Measurements from ENCODE around the gene CHMP1B. TPM values are rescaled to one million over a fixed set of nuclear protein-coding genes. Genes with fewer than 3 reads are reported as not detected.

The CHMP1B gene
- polyA plus RNA-seq, 1 donor from 2014 or later = 106 TPM

DNA sequence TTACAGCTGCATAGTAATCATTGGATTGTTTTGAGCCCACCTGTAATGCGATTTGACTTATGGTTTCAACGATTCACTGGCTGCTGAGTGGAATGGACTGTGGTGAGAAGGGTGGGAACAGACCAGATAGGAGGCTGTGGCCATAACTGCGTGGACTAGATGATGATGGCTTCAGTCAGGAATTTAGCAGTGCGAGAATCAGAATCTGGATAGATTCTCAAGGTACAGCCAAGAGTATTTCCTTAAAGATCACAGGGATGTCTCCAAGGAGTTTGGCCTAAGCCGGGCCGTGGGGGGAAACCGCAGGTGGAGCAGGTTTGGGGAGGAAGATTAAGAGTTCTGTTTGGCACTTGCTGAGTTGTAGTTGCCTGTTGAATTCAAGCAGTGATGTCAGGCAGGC is 44.0 kb upstream of the CHMP1B start:
- Histone ChIP-seq H4K20me1 (ENCODE audit: insufficient read depth) (no peaks in the 10 kb centered on the region), H3K4me3 (ENCODE audit: low read length) (no peak overlapping the region), H3K9me3 (ENCODE audit: low read length) (no peaks in the 10 kb centered on the region), H3K9me2 (ENCODE audit: insufficient read depth, low read length) (no peaks in the 10 kb centered on the region), H3K4me2 (ENCODE audit: low read length) (no peak overlapping the region), H3F3A (ENCODE audit: insufficient read depth, low read length, poor library complexity, severe bottlenecking) (no peaks in the 10 kb centered on the region), H3K36me3 (ENCODE audit: insufficient read depth, low read length) (no peaks in the 10 kb centered on the region), H3K27me3 (ENCODE audit: insufficient read depth, low read depth, low read length) (no peaks in the 10 kb centered on the region), H3K9ac (ENCODE audit: low read length) (no peak overlapping the region), H3K79me2 (replicated peaks; ENCODE audit: insufficient read depth, low read length) (no peaks in the 10 kb centered on the region), H2AFZ (ENCODE audit: low read depth, low read length) (no peak overlapping the region), H3K27ac (ENCODE audit: low read length) (no peak overlapping the region)
- no peak for TF ChIP-seq EP300 (conservative IDR thresholded peaks at IDR 0.05; ENCODE audit: poor library complexity, severe bottlenecking)
- TF ChIP-seq MXI1 (conservative IDR thresholded peaks at IDR 0.05; ENCODE audit: poor library complexity, severe bottlenecking) = no peak
- TF ChIP-seq TAF1 (IDR thresholded peaks at IDR 0.05; ENCODE audit: low read depth) = no peak
- TF ChIP-seq POLR2AphosphoS5 (IDR thresholded peaks at IDR 0.05) = no peak
- TF ChIP-seq EZH2 (IDR thresholded peaks at IDR 0.05; ENCODE audit: borderline replicate concordance, insufficient read depth, low read length, poor library complexity, severe bottlenecking) = no peak
- TF ChIP-seq SMC3 (conservative IDR thresholded peaks at IDR 0.05; ENCODE audit: poor library complexity) = no peak
- TF ChIP-seq RAD21 (conservative IDR thresholded peaks at IDR 0.05) = no peak
- TF ChIP-seq, protein P1, sequence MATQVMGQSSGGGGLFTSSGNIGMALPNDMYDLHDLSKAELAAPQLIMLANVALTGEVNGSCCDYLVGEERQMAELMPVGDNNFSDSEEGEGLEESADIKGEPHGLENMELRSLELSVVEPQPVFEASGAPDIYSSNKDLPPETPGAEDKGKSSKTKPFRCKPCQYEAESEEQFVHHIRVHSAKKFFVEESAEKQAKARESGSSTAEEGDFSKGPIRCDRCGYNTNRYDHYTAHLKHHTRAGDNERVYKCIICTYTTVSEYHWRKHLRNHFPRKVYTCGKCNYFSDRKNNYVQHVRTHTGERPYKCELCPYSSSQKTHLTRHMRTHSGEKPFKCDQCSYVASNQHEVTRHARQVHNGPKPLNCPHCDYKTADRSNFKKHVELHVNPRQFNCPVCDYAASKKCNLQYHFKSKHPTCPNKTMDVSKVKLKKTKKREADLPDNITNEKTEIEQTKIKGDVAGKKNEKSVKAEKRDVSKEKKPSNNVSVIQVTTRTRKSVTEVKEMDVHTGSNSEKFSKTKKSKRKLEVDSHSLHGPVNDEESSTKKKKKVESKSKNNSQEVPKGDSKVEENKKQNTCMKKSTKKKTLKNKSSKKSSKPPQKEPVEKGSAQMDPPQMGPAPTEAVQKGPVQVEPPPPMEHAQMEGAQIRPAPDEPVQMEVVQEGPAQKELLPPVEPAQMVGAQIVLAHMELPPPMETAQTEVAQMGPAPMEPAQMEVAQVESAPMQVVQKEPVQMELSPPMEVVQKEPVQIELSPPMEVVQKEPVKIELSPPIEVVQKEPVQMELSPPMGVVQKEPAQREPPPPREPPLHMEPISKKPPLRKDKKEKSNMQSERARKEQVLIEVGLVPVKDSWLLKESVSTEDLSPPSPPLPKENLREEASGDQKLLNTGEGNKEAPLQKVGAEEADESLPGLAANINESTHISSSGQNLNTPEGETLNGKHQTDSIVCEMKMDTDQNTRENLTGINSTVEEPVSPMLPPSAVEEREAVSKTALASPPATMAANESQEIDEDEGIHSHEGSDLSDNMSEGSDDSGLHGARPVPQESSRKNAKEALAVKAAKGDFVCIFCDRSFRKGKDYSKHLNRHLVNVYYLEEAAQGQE (IDR thresholded peaks at IDR 0.05; ENCODE audit: borderline replicate concordance) = no peak
- TF ChIP-seq, protein P2, sequence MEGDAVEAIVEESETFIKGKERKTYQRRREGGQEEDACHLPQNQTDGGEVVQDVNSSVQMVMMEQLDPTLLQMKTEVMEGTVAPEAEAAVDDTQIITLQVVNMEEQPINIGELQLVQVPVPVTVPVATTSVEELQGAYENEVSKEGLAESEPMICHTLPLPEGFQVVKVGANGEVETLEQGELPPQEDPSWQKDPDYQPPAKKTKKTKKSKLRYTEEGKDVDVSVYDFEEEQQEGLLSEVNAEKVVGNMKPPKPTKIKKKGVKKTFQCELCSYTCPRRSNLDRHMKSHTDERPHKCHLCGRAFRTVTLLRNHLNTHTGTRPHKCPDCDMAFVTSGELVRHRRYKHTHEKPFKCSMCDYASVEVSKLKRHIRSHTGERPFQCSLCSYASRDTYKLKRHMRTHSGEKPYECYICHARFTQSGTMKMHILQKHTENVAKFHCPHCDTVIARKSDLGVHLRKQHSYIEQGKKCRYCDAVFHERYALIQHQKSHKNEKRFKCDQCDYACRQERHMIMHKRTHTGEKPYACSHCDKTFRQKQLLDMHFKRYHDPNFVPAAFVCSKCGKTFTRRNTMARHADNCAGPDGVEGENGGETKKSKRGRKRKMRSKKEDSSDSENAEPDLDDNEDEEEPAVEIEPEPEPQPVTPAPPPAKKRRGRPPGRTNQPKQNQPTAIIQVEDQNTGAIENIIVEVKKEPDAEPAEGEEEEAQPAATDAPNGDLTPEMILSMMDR (IDR thresholded peaks at IDR 0.05; ENCODE audit: poor library complexity, severe bottlenecking) = no peak

DNA sequence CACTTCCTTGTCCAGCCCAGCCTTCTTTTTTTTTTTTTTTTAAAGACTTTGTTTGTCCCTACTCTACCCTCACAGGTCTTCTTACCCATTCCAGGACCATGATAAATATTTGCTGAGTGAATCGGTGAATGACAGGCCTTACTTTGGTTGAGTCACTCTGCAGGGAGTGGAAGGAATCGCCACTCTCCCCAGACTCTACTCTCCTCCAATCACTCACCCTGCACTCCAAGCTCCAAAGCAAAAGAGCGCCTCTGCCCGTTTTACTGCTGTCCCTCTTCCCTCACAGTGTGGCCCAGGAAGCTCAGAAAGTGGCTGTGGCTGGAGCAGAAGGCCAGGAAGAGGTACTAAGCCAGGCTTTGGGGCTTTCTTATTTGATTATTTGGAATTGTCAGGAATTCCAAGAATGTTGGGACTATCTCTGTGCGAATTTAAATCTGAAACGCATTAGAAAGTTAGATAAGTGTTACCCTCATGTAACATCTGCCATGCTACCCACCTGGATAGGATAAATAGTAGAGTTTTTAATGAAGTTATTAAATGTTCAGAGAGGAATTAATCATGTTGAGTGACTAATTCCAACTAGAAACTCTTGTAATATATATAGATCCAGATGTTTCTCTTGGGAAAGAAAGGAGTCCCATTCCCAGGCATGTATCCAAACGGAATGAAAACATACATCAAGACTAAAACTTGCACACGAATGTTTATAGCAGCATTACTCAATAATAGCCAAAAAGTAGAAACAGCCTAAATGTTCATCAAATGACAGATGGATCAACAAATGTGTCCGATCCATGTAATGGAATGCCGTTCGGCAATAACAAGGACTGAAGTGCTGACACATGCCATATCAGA is 43.0 kb upstream of the CHMP1B start:
- Histone ChIP-seq H3K79me2 (replicated peaks; ENCODE audit: insufficient read depth, low read length) (no peaks in the 10 kb centered on the region), H3K9me2 (ENCODE audit: insufficient read depth, low read length) (no peaks in the 10 kb centered on the region), H3K9me3 (ENCODE audit: low read length) (no peaks in the 10 kb centered on the region), H3K27ac (ENCODE audit: low read length) (no peak overlapping the region), H4K20me1 (ENCODE audit: insufficient read depth) (no peaks in the 10 kb centered on the region), H3K4me3 (ENCODE audit: low read length) (no peak overlapping the region), H3F3A (ENCODE audit: insufficient read depth, low read length, poor library complexity, severe bottlenecking) (no peaks in the 10 kb centered on the region), H3K27me3 (ENCODE audit: insufficient read depth, low read depth, low read length) (no peaks in the 10 kb centered on the region), H2AFZ (ENCODE audit: low read depth, low read length) (no peak overlapping the region), H3K9ac (ENCODE audit: low read length) (no peak overlapping the region), H3K4me2 (ENCODE audit: low read length) (no peak overlapping the region), H3K36me3 (ENCODE audit: insufficient read depth, low read length) (no peaks in the 10 kb centered on the region)
- TF ChIP-seq SMC3 (conservative IDR thresholded peaks at IDR 0.05; ENCODE audit: poor library complexity) (no peak), EZH2 (IDR thresholded peaks at IDR 0.05; ENCODE audit: borderline replicate concordance, insufficient read depth, low read length, poor library complexity, severe bottlenecking) (no peak), RAD21 (conservative IDR thresholded peaks at IDR 0.05) (no peak), POLR2AphosphoS5 (IDR thresholded peaks at IDR 0.05) (no peak)
- TF ChIP-seq, protein P1 (IDR thresholded peaks at IDR 0.05; ENCODE audit: borderline replicate concordance) = no peak
